Measurements from ENCODE around the gene TRIM29.

The TRIM29 gene

GRCh38 chr11:120102050-120102863, 35.7 kb downstream of the TRIM29 start:
- no peak for FAIRE-seq
- DNase-seq (ENCODE audit: insufficient read length, low spot score): no peak

GRCh38 chr11:120098503-120099020, 39.4 kb downstream of the TRIM29 start:
- DNase-seq (ENCODE audit: insufficient read length, low spot score) (no peak), FAIRE-seq (no peak)

- FAIRE-seq (no peak), DNase-seq (ENCODE audit: insufficient read length, low spot score) (no peak)
These were observed 40.1 kb downstream of the TRIM29 start for GRCh38 chr11:120097721-120098385.

- FAIRE-seq: no peak
- DNase-seq (ENCODE audit: insufficient read length, low spot score): no peak
These were observed 41.3 kb downstream of the TRIM29 start for GRCh38 chr11:120096369-120097191.

- FAIRE-seq (no peak), DNase-seq (ENCODE audit: insufficient read length, low spot score) (no peak)
These were observed 42.4 kb downstream of the TRIM29 start for GRCh38 chr11:120095516-120095915.

- DNase-seq (ENCODE audit: insufficient read length, low spot score) (no peak), FAIRE-seq (no peak)
These were observed 46.2 kb downstream of the TRIM29 start for GRCh38 chr11:120091701-120092100.

- no peak for DNase-seq (ENCODE audit: insufficient read length, low spot score)
- no peak for FAIRE-seq
These were observed 46.8 kb downstream of the TRIM29 start for GRCh38 chr11:120091121-120091520.

GRCh38 chr11:120090411-120090810, 47.5 kb downstream of the TRIM29 start:
- no peak for DNase-seq (ENCODE audit: insufficient read length, low spot score)
- FAIRE-seq: no peak

GRCh38 chr11:120089036-120090001, 48.6 kb downstream of the TRIM29 start:
- DNase-seq (ENCODE audit: insufficient read length, low spot score) (no peak), FAIRE-seq (no peak)

GRCh38 chr11:120088056-120088455, 49.9 kb downstream of the TRIM29 start:
- DNase-seq (ENCODE audit: insufficient read length, low spot score): no peak
- no peak for FAIRE-seq

- FAIRE-seq: no peak
- no peak for DNase-seq (ENCODE audit: insufficient read length, low spot score)
These were observed 51.3 kb downstream of the TRIM29 start for GRCh38 chr11:120086651-120087050.

- no peak for FAIRE-seq
- DNase-seq (ENCODE audit: insufficient read length, low spot score): no peak
These were observed 57.9 kb downstream of the TRIM29 start for GRCh38 chr11:120079750-120080610.

GRCh38 chr11:120078397-120078796, 59.5 kb downstream of the TRIM29 start:
- FAIRE-seq (no peak), DNase-seq (ENCODE audit: insufficient read length, low spot score) (no peak)

GRCh38 chr11:120074076-120074475, 63.8 kb downstream of the TRIM29 start:
- DNase-seq (ENCODE audit: insufficient read length, low spot score) (no peak), FAIRE-seq (no peak)

GRCh38 chr11:120073196-120073595, 64.7 kb downstream of the TRIM29 start:
- FAIRE-seq: no peak

GRCh38 chr11:120068114-120068573, 69.8 kb downstream of the TRIM29 start:
- DNase-seq (ENCODE audit: insufficient read length, low spot score): no peak
- no peak for FAIRE-seq

More at GRCh38 chr11:120073196-120073595, 64.7 kb downstream of the TRIM29 start:
- no peak for DNase-seq (ENCODE audit: insufficient read length, low spot score)

GRCh38 chr11:120067438-120068113, 70.3 kb downstream of the TRIM29 start:
- DNase-seq (ENCODE audit: insufficient read length, low spot score) (no peak), FAIRE-seq (no peak)

- DNase-seq (ENCODE audit: insufficient read length, low spot score) (no peak), FAIRE-seq (no peak)
These were observed 71.0 kb downstream of the TRIM29 start for GRCh38 chr11:120066738-120067437.

All from GM19239 (cell line).